OCI-LY1 (cell line): ENCODE measurements around the gene GRB2.

Source experiments
- H2AFZ ChIP-seq: fragments of 200-600 bp; sonication (generic), shearing (Covaris generic); 2 replicates; pipeline ENCODE4 v1.6.0; 2014; ENCODE audit warnings: antibody characterized with exemption, mild to moderate bottlenecking, low read length
- H3F3A ChIP-seq: fragments of 200-600 bp; sonication (generic), shearing (Covaris generic); 2 replicates; pipeline ENCODE4 v1.6.0; 2014; ENCODE audit warnings: mild to moderate bottlenecking, antibody characterized with exemption, low read length, moderate library complexity; ENCODE audit not compliant: insufficient read depth
- H3K27ac ChIP-seq: fragments of 200-600 bp; sonication (generic); 2 replicates; pipeline ENCODE4 v1.5.1; 2014; ENCODE audit warnings: low read length, mixed run types, mild to moderate bottlenecking, low read depth; ENCODE audit not compliant: poor library complexity, severe bottlenecking
- H3K27me3 ChIP-seq: fragments of 200-600 bp; sonication (generic); 2 replicates; pipeline ENCODE4 v1.6.0; 2014; ENCODE audit warnings: antibody characterized with exemption, mild to moderate bottlenecking, low read length, moderate library complexity; ENCODE audit not compliant: insufficient read depth
- H3K36me3 ChIP-seq: fragments of 200-600 bp; sonication (generic); 2 replicates; pipeline ENCODE4 v1.6.1; 2014; ENCODE audit warnings: mild to moderate bottlenecking, antibody characterized with exemption, low read length, moderate library complexity, mixed read lengths; ENCODE audit not compliant: insufficient read depth
- H3K4me1 ChIP-seq: fragments of 200-600 bp; sonication (generic); 2 replicates; pipeline ENCODE4 v1.5.1; 2014; ENCODE audit warnings: mild to moderate bottlenecking, low read length, moderate library complexity; ENCODE audit not compliant: insufficient read depth, severe bottlenecking
- H3K4me2 ChIP-seq: fragments of 200-600 bp; sonication (generic), shearing (Covaris generic); 2 replicates; pipeline ENCODE4 v1.6.1; 2014; ENCODE audit warnings: low read length
- H3K4me3 ChIP-seq: fragments of 200-600 bp; sonication (generic); 2 replicates; pipeline ENCODE4 v1.5.1; 2014; ENCODE audit warnings: low read length, low read depth, mild to moderate bottlenecking, mixed read lengths; ENCODE audit not compliant: poor library complexity, severe bottlenecking
- H3K79me2 ChIP-seq: fragments of 200-600 bp; shearing (Covaris generic); 2 replicates; pipeline ENCODE4 v1.6.1; 2016; ENCODE audit warnings: mixed run types, low read length, mixed read lengths; ENCODE audit not compliant: insufficient read depth
- H3K9ac ChIP-seq: fragments of 200-600 bp; sonication (generic), shearing (Covaris generic); 2 replicates; pipeline ENCODE4 v1.6.1; 2014; ENCODE audit warnings: mild to moderate bottlenecking, low read length, mixed read lengths
- H3K9me2 ChIP-seq: fragments of 200-600 bp; sonication (generic), shearing (Covaris generic); 2 replicates; pipeline ENCODE4 v1.6.1; 2014; ENCODE audit warnings: low read depth, mild to moderate bottlenecking, low read length, mixed read lengths
- H3K9me3 ChIP-seq: fragments of 200-600 bp; shearing (Covaris generic); 2 replicates; pipeline ENCODE4 v1.6.1; 2014; ENCODE audit warnings: low read length, mixed read lengths
- H4K20me1 ChIP-seq: fragments of 200-600 bp; sonication (generic), shearing (Covaris generic); 2 replicates; pipeline ENCODE4 v1.6.0; 2016; ENCODE audit warnings: mild to moderate bottlenecking, low read length; ENCODE audit not compliant: insufficient read depth
- EZH2 ChIP-seq: fragments of 200-600 bp; sonication (generic), shearing (Covaris generic); IDR thresholded peaks from 2 replicates; pipeline ENCODE4 v1.8.0; 2017; ENCODE audit warnings: borderline replicate concordance, mixed run types, mild to moderate bottlenecking, antibody characterized with exemption, low read length, moderate library complexity, mixed read lengths
- TF ChIP-seq, protein P1 (sequence below): fragments of 200-600 bp; sonication (generic), shearing (Covaris generic); IDR thresholded peaks from 2 replicates; pipeline ENCODE4 v1.5.1; 2017; ENCODE audit warnings: mild to moderate bottlenecking, antibody characterized with exemption, low read length, moderate library complexity, mixed read lengths

Gene GRB2

DNA sequence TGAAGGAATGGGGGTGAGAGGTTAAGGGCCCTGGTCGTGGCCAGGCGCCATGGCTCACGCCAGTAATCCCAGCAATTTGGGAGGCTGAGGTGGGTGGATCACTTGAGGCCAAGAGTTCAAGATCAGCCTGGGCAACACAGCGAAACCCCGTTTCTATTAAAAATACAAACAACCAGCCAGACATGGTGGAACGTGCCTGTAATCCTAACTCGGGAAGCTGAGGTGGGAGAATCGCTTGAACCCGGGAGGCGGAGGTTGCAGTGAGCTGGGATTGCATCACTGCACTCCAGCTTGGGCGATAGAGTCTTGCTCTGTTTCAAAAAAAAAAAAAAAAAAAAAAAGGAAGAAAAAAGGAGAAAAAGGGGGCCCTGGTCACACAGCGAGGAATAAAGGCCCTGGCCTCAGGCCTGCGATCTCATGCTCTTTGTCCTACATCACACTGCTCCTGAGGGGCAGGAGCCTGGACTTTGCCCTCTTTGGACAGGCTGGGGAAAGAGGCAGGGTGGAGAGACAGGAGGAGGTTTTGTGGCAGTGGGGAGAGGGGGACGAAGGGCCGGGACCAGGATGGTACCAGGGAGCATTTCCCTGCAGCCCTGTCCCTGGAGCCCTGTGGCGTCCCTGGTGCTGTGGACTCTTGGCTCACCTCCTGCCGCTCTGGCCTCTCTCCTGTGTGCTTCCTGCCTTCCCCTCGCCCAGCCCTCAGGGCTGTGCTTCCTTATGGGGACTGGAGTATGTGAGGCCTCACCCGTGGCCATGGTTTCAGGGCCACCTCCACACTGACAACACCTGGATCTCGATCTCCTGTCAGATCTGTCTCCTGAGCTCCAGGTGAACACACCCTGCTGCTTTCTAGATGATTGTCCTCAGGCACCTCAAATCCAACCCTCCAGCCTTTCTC is 96.5 kb downstream of the GRB2 start:
- peaks cover 22% of the 10 kb centered on the region for H3K4me1 ChIP-seq
- H3K27me3 ChIP-seq = no peaks in the 10 kb centered on the region
- no peak overlapping the region for H3K9ac ChIP-seq
- H3K9me3 ChIP-seq = no peaks in the 10 kb centered on the region
- H4K20me1 ChIP-seq = no peaks in the 10 kb centered on the region
- H2AFZ ChIP-seq = no peak overlapping the region
- no peak overlapping the region for H3K4me3 ChIP-seq
- no peaks in the 10 kb centered on the region for H3K79me2 ChIP-seq
- H3K27ac ChIP-seq = no peak overlapping the region
- TF ChIP-seq, protein P1, sequence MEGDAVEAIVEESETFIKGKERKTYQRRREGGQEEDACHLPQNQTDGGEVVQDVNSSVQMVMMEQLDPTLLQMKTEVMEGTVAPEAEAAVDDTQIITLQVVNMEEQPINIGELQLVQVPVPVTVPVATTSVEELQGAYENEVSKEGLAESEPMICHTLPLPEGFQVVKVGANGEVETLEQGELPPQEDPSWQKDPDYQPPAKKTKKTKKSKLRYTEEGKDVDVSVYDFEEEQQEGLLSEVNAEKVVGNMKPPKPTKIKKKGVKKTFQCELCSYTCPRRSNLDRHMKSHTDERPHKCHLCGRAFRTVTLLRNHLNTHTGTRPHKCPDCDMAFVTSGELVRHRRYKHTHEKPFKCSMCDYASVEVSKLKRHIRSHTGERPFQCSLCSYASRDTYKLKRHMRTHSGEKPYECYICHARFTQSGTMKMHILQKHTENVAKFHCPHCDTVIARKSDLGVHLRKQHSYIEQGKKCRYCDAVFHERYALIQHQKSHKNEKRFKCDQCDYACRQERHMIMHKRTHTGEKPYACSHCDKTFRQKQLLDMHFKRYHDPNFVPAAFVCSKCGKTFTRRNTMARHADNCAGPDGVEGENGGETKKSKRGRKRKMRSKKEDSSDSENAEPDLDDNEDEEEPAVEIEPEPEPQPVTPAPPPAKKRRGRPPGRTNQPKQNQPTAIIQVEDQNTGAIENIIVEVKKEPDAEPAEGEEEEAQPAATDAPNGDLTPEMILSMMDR = no peak
- TF ChIP-seq EZH2 = no peak
- no peaks in the 10 kb centered on the region for H3K9me2 ChIP-seq
- no peaks in the 10 kb centered on the region for H3K36me3 ChIP-seq
- no peaks in the 10 kb centered on the region for H3F3A ChIP-seq
- no peak overlapping the region for H3K4me2 ChIP-seq

DNA sequence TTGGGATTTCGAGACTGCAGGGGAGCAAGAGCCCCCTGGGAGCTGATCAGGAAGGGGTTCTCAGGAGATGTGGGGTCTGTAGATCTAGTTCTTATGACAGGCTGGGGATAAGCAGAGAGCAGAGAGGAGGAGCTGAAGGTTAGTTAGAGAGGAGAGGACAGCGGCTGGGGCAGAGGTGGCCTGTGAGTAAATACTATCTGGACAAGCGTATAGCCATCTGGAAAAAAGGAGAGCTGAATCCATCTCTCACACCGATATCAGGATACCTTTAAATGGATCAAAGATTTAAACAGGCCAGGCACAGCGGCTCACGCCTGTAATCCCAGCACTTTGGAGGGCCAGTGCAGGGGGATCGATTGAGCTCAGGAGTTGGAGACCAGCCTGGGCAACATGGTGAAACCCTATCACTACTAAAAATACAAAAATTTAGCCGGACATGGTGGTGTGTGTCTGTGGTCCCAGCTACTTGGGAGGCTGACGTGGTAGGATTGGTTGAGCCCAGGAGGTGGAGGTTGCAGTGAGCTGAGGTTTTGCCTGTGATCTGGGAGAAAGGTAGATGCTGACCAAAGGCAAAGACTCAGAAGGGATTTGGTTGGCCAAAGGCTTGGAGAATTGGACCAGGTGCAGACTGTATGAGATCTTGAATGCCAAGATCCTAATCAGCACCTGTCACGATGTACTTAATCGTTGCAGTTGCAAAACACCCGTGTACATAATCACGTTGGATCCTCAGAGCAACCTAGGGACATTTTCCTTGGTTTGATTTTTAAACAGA is 97.3 kb downstream of the GRB2 start:
- H3K79me2 ChIP-seq = no peaks in the 10 kb centered on the region
- H3K9me2 ChIP-seq = no peaks in the 10 kb centered on the region
- peaks cover 13% of the 10 kb centered on the region for H3K4me1 ChIP-seq
- no peak for TF ChIP-seq EZH2
- TF ChIP-seq, protein P1 = no peak
- H3K9ac ChIP-seq = no peak overlapping the region
- no peak overlapping the region for H3K4me2 ChIP-seq
- no peaks in the 10 kb centered on the region for H3K36me3 ChIP-seq
- no peak overlapping the region for H2AFZ ChIP-seq
- no peaks in the 10 kb centered on the region for H3K27me3 ChIP-seq
- no peaks in the 10 kb centered on the region for H3K9me3 ChIP-seq
- no peak overlapping the region for H3K27ac ChIP-seq
- no peak overlapping the region for H3K4me3 ChIP-seq
- H3F3A ChIP-seq = no peaks in the 10 kb centered on the region
- no peaks in the 10 kb centered on the region for H4K20me1 ChIP-seq

DNA sequence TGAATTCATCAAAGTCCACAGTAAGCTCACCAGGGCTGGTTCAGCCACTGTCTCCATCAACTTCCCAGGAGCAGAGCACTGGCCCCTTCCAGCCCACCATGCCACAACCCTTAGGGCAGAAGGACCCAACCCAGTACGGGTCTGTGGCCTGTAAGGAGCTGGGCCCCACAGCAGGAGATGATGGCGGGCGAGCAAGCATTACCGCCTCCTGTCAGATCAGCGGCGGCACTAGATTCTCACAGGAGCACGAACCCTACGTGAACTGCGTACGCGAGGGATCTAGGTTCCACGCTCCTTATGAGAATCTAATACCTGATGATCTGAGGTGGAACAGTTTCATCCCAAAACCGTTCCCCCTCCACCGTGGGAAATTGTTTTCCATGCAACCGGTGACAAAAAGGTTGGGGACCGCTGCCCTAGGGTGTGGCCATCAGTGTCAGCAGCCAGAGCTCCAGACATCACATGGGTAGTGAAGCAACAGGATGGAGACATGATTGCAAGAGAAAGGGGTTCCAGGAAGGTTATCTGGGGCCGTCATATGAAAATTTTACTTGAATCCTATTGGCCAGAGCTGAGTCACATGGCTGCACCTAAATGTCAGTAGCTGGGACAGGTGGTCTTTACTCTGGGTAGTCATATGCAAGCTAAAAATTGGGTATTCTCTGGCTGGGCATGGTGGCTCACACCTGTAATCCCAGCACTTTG is 103.8 kb downstream of the GRB2 start:
- H3K36me3 ChIP-seq = no peaks in the 10 kb centered on the region
- H3K9me3 ChIP-seq = no peaks in the 10 kb centered on the region
- no peaks in the 10 kb centered on the region for H4K20me1 ChIP-seq
- H3K27ac ChIP-seq = no peak overlapping the region
- H3K9me2 ChIP-seq = no peaks in the 10 kb centered on the region
- TF ChIP-seq EZH2 = no peak
- TF ChIP-seq, protein P1 = no peak
- H3K4me3 ChIP-seq = no peak overlapping the region
- H3K4me1 ChIP-seq = peaks cover 17% of the 10 kb centered on the region
- no peak overlapping the region for H2AFZ ChIP-seq
- no peaks in the 10 kb centered on the region for H3K79me2 ChIP-seq
- H3K27me3 ChIP-seq = no peaks in the 10 kb centered on the region
- H3K4me2 ChIP-seq = no peak overlapping the region
- H3F3A ChIP-seq = peaks cover 4% of the 10 kb centered on the region; the same call in 1 of the 2 replicates
- H3K9ac ChIP-seq = no peak overlapping the region
